ENCODE measurements around the gene ATP11A.

Gene ATP11A

GRCh38 chr13:112771139-112771876 lies 81.5 kb downstream of the ATP11A start:
- TF ChIP-seq ZNF274 (IDR thresholded peaks at IDR 0.05; ENCODE audit: low read depth, low read length) (no peak), SUZ12 (IDR thresholded peaks at IDR 0.05; ENCODE audit: extremely low read depth, insufficient read depth, insufficient read length) (no peak), YY1 (IDR thresholded peaks at IDR 0.05; ENCODE audit: insufficient read depth, insufficient read length) (no peak)
- Histone ChIP-seq H3K9ac (ENCODE audit: insufficient read length, low read depth) (no peak overlapping the region), H3K4me3 (ENCODE audit: insufficient read length, low read depth) (no peak overlapping the region), H3K9me3 (ENCODE audit: insufficient read depth, low read length) (no peaks in the 10 kb centered on the region), H3K4me1 (ENCODE audit: insufficient read depth, insufficient read length) (peaks cover 9% of the 10 kb centered on the region), H3K36me3 (ENCODE audit: insufficient read depth, insufficient read length, low read length) (peaks cover 7% of the 10 kb centered on the region), H3K27me3 (ENCODE audit: insufficient read depth, insufficient read length) (no peaks in the 10 kb centered on the region)
- no peak for DNase-seq (ENCODE audit: low read depth, low spot score)

- no peak for DNase-seq (ENCODE audit: low read depth, low spot score)
- Histone ChIP-seq H3K4me3 (ENCODE audit: insufficient read length, low read depth) (no peak overlapping the region), H3K4me1 (ENCODE audit: insufficient read depth, insufficient read length) (peaks cover 9% of the 10 kb centered on the region), H3K36me3 (ENCODE audit: insufficient read depth, insufficient read length, low read length) (peaks cover 7% of the 10 kb centered on the region), H3K9me3 (ENCODE audit: insufficient read depth, low read length) (no peaks in the 10 kb centered on the region), H3K9ac (ENCODE audit: insufficient read length, low read depth) (no peak overlapping the region), H3K27me3 (ENCODE audit: insufficient read depth, insufficient read length) (no peaks in the 10 kb centered on the region)
- TF ChIP-seq SUZ12 (IDR thresholded peaks at IDR 0.05; ENCODE audit: extremely low read depth, insufficient read depth, insufficient read length), result no peak
- no peak for TF ChIP-seq ZNF274 (IDR thresholded peaks at IDR 0.05; ENCODE audit: low read depth, low read length)
- TF ChIP-seq YY1 (IDR thresholded peaks at IDR 0.05; ENCODE audit: insufficient read depth, insufficient read length), result no peak
Observed at GRCh38 chr13:112771877-112772538, 82.2 kb downstream of the ATP11A start.

- TF ChIP-seq YY1 (IDR thresholded peaks at IDR 0.05; ENCODE audit: insufficient read depth, insufficient read length), result no peak
- TF ChIP-seq ZNF274 (IDR thresholded peaks at IDR 0.05; ENCODE audit: low read depth, low read length), result no peak
- TF ChIP-seq SUZ12 (IDR thresholded peaks at IDR 0.05; ENCODE audit: extremely low read depth, insufficient read depth, insufficient read length), result no peak
- H3K9me3 ChIP-seq (ENCODE audit: insufficient read depth, low read length), result no peaks in the 10 kb centered on the region
- no peak overlapping the region for H3K9ac ChIP-seq (ENCODE audit: insufficient read length, low read depth)
- peaks cover 7% of the 10 kb centered on the region for H3K36me3 ChIP-seq (ENCODE audit: insufficient read depth, insufficient read length, low read length)
- H3K4me1 ChIP-seq (ENCODE audit: insufficient read depth, insufficient read length), result peaks cover 9% of the 10 kb centered on the region
- H3K4me3 ChIP-seq (ENCODE audit: insufficient read length, low read depth), result no peak overlapping the region
- DNase-seq (ENCODE audit: low read depth, low spot score), result no peak
- H3K27me3 ChIP-seq (ENCODE audit: insufficient read depth, insufficient read length), result no peaks in the 10 kb centered on the region
Observed at GRCh38 chr13:112772539-112772909, 82.7 kb downstream of the ATP11A start.

GRCh38 chr13:112772929-112773328 lies 83.1 kb downstream of the ATP11A start:
- H3K4me1 ChIP-seq (ENCODE audit: insufficient read depth, insufficient read length), result peaks cover 12% of the 10 kb centered on the region
- H3K9me3 ChIP-seq (ENCODE audit: insufficient read depth, low read length), result no peaks in the 10 kb centered on the region
- no peak for DNase-seq (ENCODE audit: low read depth, low spot score)
- no peaks in the 10 kb centered on the region for H3K27me3 ChIP-seq (ENCODE audit: insufficient read depth, insufficient read length)
- H3K36me3 ChIP-seq (ENCODE audit: insufficient read depth, insufficient read length, low read length), result peaks cover 7% of the 10 kb centered on the region
- no peak overlapping the region for H3K9ac ChIP-seq (ENCODE audit: insufficient read length, low read depth)
- H3K4me3 ChIP-seq (ENCODE audit: insufficient read length, low read depth), result no peak overlapping the region
- TF ChIP-seq SUZ12 (IDR thresholded peaks at IDR 0.05; ENCODE audit: extremely low read depth, insufficient read depth, insufficient read length) (no peak), ZNF274 (IDR thresholded peaks at IDR 0.05; ENCODE audit: low read depth, low read length) (no peak), YY1 (IDR thresholded peaks at IDR 0.05; ENCODE audit: insufficient read depth, insufficient read length) (no peak)

GRCh38 chr13:112773601-112774447 lies 84.0 kb downstream of the ATP11A start:
- H3K27me3 ChIP-seq (ENCODE audit: insufficient read depth, insufficient read length), result no peaks in the 10 kb centered on the region
- no peak overlapping the region for H3K9ac ChIP-seq (ENCODE audit: insufficient read length, low read depth)
- no peak for TF ChIP-seq ZNF274 (IDR thresholded peaks at IDR 0.05; ENCODE audit: low read depth, low read length)
- no peak for TF ChIP-seq YY1 (IDR thresholded peaks at IDR 0.05; ENCODE audit: insufficient read depth, insufficient read length)
- H3K4me1 ChIP-seq (ENCODE audit: insufficient read depth, insufficient read length), result peaks cover 10% of the 10 kb centered on the region
- no peak overlapping the region for H3K4me3 ChIP-seq (ENCODE audit: insufficient read length, low read depth)
- peaks cover 7% of the 10 kb centered on the region for H3K36me3 ChIP-seq (ENCODE audit: insufficient read depth, insufficient read length, low read length)
- no peaks in the 10 kb centered on the region for H3K9me3 ChIP-seq (ENCODE audit: insufficient read depth, low read length)
- no peak for DNase-seq (ENCODE audit: low read depth, low spot score)

GRCh38 chr13:112774448-112774792 lies 84.6 kb downstream of the ATP11A start:
- H3K9me3 ChIP-seq (ENCODE audit: insufficient read depth, low read length), result no peaks in the 10 kb centered on the region
- peaks cover 10% of the 10 kb centered on the region for H3K4me1 ChIP-seq (ENCODE audit: insufficient read depth, insufficient read length)
- DNase-seq (ENCODE audit: low read depth, low spot score), result no peak
- H3K4me3 ChIP-seq (ENCODE audit: insufficient read length, low read depth), result no peak overlapping the region
- H3K27me3 ChIP-seq (ENCODE audit: insufficient read depth, insufficient read length), result no peaks in the 10 kb centered on the region
- H3K36me3 ChIP-seq (ENCODE audit: insufficient read depth, insufficient read length, low read length), result peaks cover 7% of the 10 kb centered on the region
- no peak for TF ChIP-seq YY1 (IDR thresholded peaks at IDR 0.05; ENCODE audit: insufficient read depth, insufficient read length)
- TF ChIP-seq ZNF274 (IDR thresholded peaks at IDR 0.05; ENCODE audit: low read depth, low read length), result no peak
- no peak overlapping the region for H3K9ac ChIP-seq (ENCODE audit: insufficient read length, low read depth)

Measured in NT2/D1 (cell line).